GM12878 (cell line): ENCODE data around the gene LENEP.

Experiments used
- CEBPB ChIP-seq, 2 experiments: fragments of 150-350 bp in 1 of 2; IDR thresholded peaks; 2 replicates each; pipeline ENCODE4 v1.6.1; 2012 to 2014; ENCODE audit warnings: low read depth in 2 of 2, low read length in 2 of 2, borderline replicate concordance in 1 of 2, inconsistent platforms in 1 of 2
- CHD2 ChIP-seq: IDR thresholded peaks from 2 replicates; pipeline ENCODE4 v1.6.1; 2011; ENCODE audit warnings: low read depth, low read length, improper control_type of control experiment, borderline replicate concordance
- CHD4 ChIP-seq: fragments of 200-600 bp; sonication (generic); IDR thresholded peaks from 2 replicates; pipeline ENCODE4 v1.6.1; 2016; ENCODE audit warnings: mild to moderate bottlenecking
- CTCF ChIP-seq, 3 experiments: IDR thresholded peaks in 2 of 3; conservative IDR thresholded peaks in 1 of 3; 2 replicates each; pipeline ENCODE4 v1.5.1; 2011; ENCODE audit warnings: low read depth in 3 of 3, low read length in 3 of 3, mild to moderate bottlenecking in 3 of 3, control low read depth in 2 of 3, moderate library complexity in 2 of 3, inconsistent platforms in 1 of 3, mixed read lengths in 1 of 3; ENCODE audit not compliant: control insufficient read depth in 2 of 3, insufficient read depth in 1 of 3; ENCODE audit errors: extremely low read depth in 1 of 3
- ESRRA ChIP-seq: IDR thresholded peaks from 2 replicates; pipeline ENCODE4 v1.6.1; 2012; ENCODE audit warnings: mild to moderate bottlenecking, low read length, improper control_type of control experiment
- EZH2 ChIP-seq: IDR thresholded peaks from 2 replicates; pipeline ENCODE4 v1.6.1; 2012; ENCODE audit warnings: low read depth, mild to moderate bottlenecking, control low read depth, inconsistent platforms, low read length, borderline replicate concordance; ENCODE audit not compliant: control insufficient read depth
- MAX ChIP-seq: IDR thresholded peaks from 2 replicates; pipeline ENCODE4 v1.6.1; 2012; ENCODE audit warnings: low read depth, low read length, improper control_type of control experiment
- MYC ChIP-seq: IDR thresholded peaks from 2 replicates; pipeline ENCODE4 v1.6.1; 2011; ENCODE audit warnings: mild to moderate bottlenecking, low read length, moderate library complexity, inconsistent platforms; ENCODE audit not compliant: insufficient read depth, insufficient replicate concordance, insufficient read length, severe bottlenecking
- POLR2A ChIP-seq: IDR thresholded peaks from 2 replicates; pipeline ENCODE4 v1.6.1; 2011; ENCODE audit warnings: low read depth, mild to moderate bottlenecking, low read length
- TAF1 ChIP-seq: IDR thresholded peaks from 2 replicates; pipeline ENCODE4 v1.6.1; 2011; ENCODE audit warnings: mild to moderate bottlenecking, low read depth, low read length, borderline replicate concordance
- ZNF687 ChIP-seq: fragments of 450-650 bp; IDR thresholded peaks from 2 replicates; pipeline ENCODE4 v1.6.1; 2017; ENCODE audit warnings: mild to moderate bottlenecking, moderate library complexity
- ZSCAN29 ChIP-seq: fragments of 450-650 bp; IDR thresholded peaks from 2 replicates; pipeline ENCODE4 v1.6.1; 2017; ENCODE audit warnings: mild to moderate bottlenecking, moderate library complexity

GRCh38 chr1:154971341-154971998 is 21.9 kb upstream of the LENEP start:
- TF ChIP-seq ESRRA (no peak), ZNF687 (no peak), CTCF (IDR thresholded peaks at IDR 0.05 in 2 of 3, conservative IDR thresholded peaks at IDR 0.05 in 1 of 3; ENCODE audit: control insufficient read depth in 2 of 3, extremely low read depth in 1 of 3, insufficient read depth in 1 of 3, low read depth in 3 of 3, low read length in 3 of 3) (no peak), TAF1 (no peak), EZH2 (no peak), CEBPB (IDR thresholded peaks at IDR 0.05; ENCODE audit: borderline replicate concordance in 1 of 2, low read depth in 2 of 2, low read length in 2 of 2) (no peak), CHD2 (no peak), ZSCAN29 (no peak), POLR2A (no peak), MYC (no peak), CHD4 (no peak), MAX (no peak)
